Vagina (tissue), 2 donors: ENCODE data around the gene CDC42.

Source experiments
- CTCF ChIP-seq, 3 experiments: fragments of 450-650 bp in 2 of 3; fragments of 200-600 bp in 1 of 3; sonication (generic) in 1 of 3; IDR thresholded peaks; one replicate each; pipeline ENCODE4 v1.5.1; 2017 to 2019; ENCODE audit warnings: antibody characterized with exemption in 3 of 3, mild to moderate bottlenecking in 2 of 3, moderate library complexity in 2 of 3
- POLR2A ChIP-seq, 2 donors: fragments of 450-650 bp; IDR thresholded peaks; one replicate each; pipeline ENCODE4 v1.6.1; 2017; ENCODE audit warnings: antibody characterized with exemption in 2 of 2, mild to moderate bottlenecking in 2 of 2, moderate library complexity in 2 of 2

GRCh38 chr1:22112554-22112953, 60.0 kb downstream of the CDC42 start:
- no peak for TF ChIP-seq POLR2A (IDR thresholded peaks at IDR 0.05)
- no peak for TF ChIP-seq CTCF (IDR thresholded peaks at IDR 0.05)
